Neural progenitor cell (in vitro differentiated cells): ENCODE measurements around the gene ZNF777. TPM values are rescaled to one million over a fixed set of nuclear protein-coding genes. Genes with fewer than 3 reads are reported as not detected.
"Not testable (repeated sequence)": the region's sequence is repeated elsewhere in the genome, so short reads cannot be mapped to it uniquely, and the experiment has no call there.

Source experiments
- DNase-seq: peaks from one replicate; pipeline ENCODE4 v3.0.0-alpha.2; 2016; ENCODE audit warnings: low spot score
- H2AFZ ChIP-seq: fragments of 200-600 bp; sonication (generic); replicated peaks from 2 replicates; pipeline ENCODE4 v1.6.1; 2016; ENCODE audit warnings: antibody characterized with exemption
- H3F3A ChIP-seq: fragments of 200-600 bp; sonication (generic); 2 replicates; pipeline ENCODE4 v1.6.1; 2016; ENCODE audit warnings: antibody characterized with exemption, low read depth
- H3K27ac ChIP-seq: fragments of 200-600 bp; sonication (generic); 2 replicates; pipeline ENCODE4 v1.5.1; 2016; ENCODE audit warnings: mild to moderate bottlenecking
- H3K27me3 ChIP-seq: fragments of 200-600 bp; sonication (generic); 2 replicates; pipeline ENCODE4 v1.6.1; 2016; ENCODE audit warnings: mild to moderate bottlenecking, moderate library complexity
- H3K36me3 ChIP-seq: fragments of 200-600 bp; sonication (generic); 2 replicates; pipeline ENCODE4 v1.5.1; 2016
- H3K4me1 ChIP-seq: fragments of 200-600 bp; sonication (generic); 2 replicates; pipeline ENCODE4 v1.6.1; 2016; ENCODE audit warnings: mixed run types
- H3K4me2 ChIP-seq: fragments of 200-600 bp; sonication (generic); 2 replicates; pipeline ENCODE4 v1.6.1; 2016
- H3K4me3 ChIP-seq: fragments of 200-600 bp; sonication (generic); 2 replicates; pipeline ENCODE4 v1.5.1; 2016
- H3K79me2 ChIP-seq: fragments of 200-600 bp; sonication (generic); 2 replicates; pipeline ENCODE4 v1.6.1; 2016; ENCODE audit warnings: low read depth
- H3K9ac ChIP-seq: fragments of 200-600 bp; sonication (generic); 2 replicates; pipeline ENCODE4 v1.6.1; 2016
- H3K9me3 ChIP-seq: fragments of 200-600 bp; sonication (generic); 2 replicates; pipeline ENCODE4 v1.5.1; 2016; ENCODE audit warnings: low read depth
- H4K20me1 ChIP-seq: fragments of 200-600 bp; sonication (generic); 2 replicates; pipeline ENCODE4 v1.6.1; 2016; ENCODE audit warnings: low read depth
- H3K27ac Mint-ChIP-seq: 3 replicates; pipeline ENCODE4 v1.8.0; 2021; ENCODE audit warnings: mixed read lengths
- H3K27me3 Mint-ChIP-seq: 2 replicates; pipeline ENCODE4 v1.8.0; 2022; ENCODE audit warnings: low read depth, mild to moderate bottlenecking, inconsistent platforms, moderate library complexity, mixed read lengths; ENCODE audit not compliant: insufficient read depth
- H3K36me3 Mint-ChIP-seq: 3 replicates; pipeline ENCODE4 v1.8.0; 2021; ENCODE audit warnings: mixed read lengths
- H3K4me1 Mint-ChIP-seq: 3 replicates; pipeline ENCODE4 v1.8.0; 2021; ENCODE audit warnings: mixed read lengths
- H3K4me3 Mint-ChIP-seq: 3 replicates; pipeline ENCODE4 v1.8.0; 2021; ENCODE audit warnings: mild to moderate bottlenecking, moderate library complexity, mixed read lengths
- H3K9me3 Mint-ChIP-seq: 3 replicates; pipeline ENCODE4 v1.8.0; 2020; ENCODE audit warnings: mixed read lengths
- CTCF ChIP-seq: fragments of 200-600 bp; sonication (generic); IDR thresholded peaks from 2 replicates; pipeline ENCODE4 v1.5.1; 2017; ENCODE audit warnings: antibody characterized with exemption, mild to moderate bottlenecking
- EZH2 ChIP-seq: fragments of 200-600 bp; sonication (generic); IDR thresholded peaks from 2 replicates; pipeline ENCODE4 v1.6.1; 2017; ENCODE audit warnings: antibody characterized with exemption, mild to moderate bottlenecking, moderate library complexity
- EZH2phosphoT487 ChIP-seq: fragments of 200-600 bp; sonication (generic); IDR thresholded peaks from 2 replicates; pipeline ENCODE4 v1.6.1; 2017; ENCODE audit warnings: antibody characterized with exemption
- total RNA-seq: library from RNA; depleted of rRNA; stranded (reverse); fragments of >200 nt; gene quantifications from 2 replicates; pipeline ENCODE4 v1.2.3, GENCODE V29; 2015; ENCODE audit warnings: low replicate concordance

The ZNF777 gene
- total RNA-seq, 1 donor from 2014 or later = 6.6 TPM

- TF ChIP-seq EZH2 = no peak
- no peak for TF ChIP-seq CTCF
- no peak for TF ChIP-seq EZH2phosphoT487
- no peak overlapping the region for H2AFZ ChIP-seq
- H4K20me1 ChIP-seq = peaks cover 19% of the 10 kb centered on the region
- H3K4me1 ChIP-seq = peaks cover 3% of the 10 kb centered on the region
- H3K9ac ChIP-seq = peak overlapping the region; percentile 84
- peak overlapping the region; percentile 80 for H3K4me2 ChIP-seq
- H3K4me3 ChIP-seq = peak overlapping the region; percentile 98
- H3K9me3 ChIP-seq = no peaks in the 10 kb centered on the region
- H3K27ac ChIP-seq = no peak overlapping the region
- peaks cover 13% of the 10 kb centered on the region for H3K36me3 Mint-ChIP-seq
- peaks cover 17% of the 10 kb centered on the region for H3K4me1 Mint-ChIP-seq
- no peaks in the 10 kb centered on the region for H3K36me3 ChIP-seq
- no peaks in the 10 kb centered on the region for H3K9me3 Mint-ChIP-seq
- peak overlapping the region; percentile 98 for H3K27ac Mint-ChIP-seq
- peaks cover 25% of the 10 kb centered on the region for H3K79me2 ChIP-seq
- peaks cover 10% of the 10 kb centered on the region for H3K27me3 Mint-ChIP-seq
- peak overlapping the region; percentile 99 for H3K4me3 Mint-ChIP-seq
- H3F3A ChIP-seq = no peaks in the 10 kb centered on the region
- H3K27me3 ChIP-seq = peaks cover 37% of the 10 kb centered on the region
- DNase-seq = peak; percentile 53
These were observed 36.0 kb upstream of the ZNF777 start for GRCh38 chr7:149496642-149497391.

GRCh38 chr7:149495785-149496641 is 35.2 kb upstream of the ZNF777 start:
- peaks cover 17% of the 10 kb centered on the region for H3K4me1 Mint-ChIP-seq
- Histone ChIP-seq H4K20me1 (peaks cover 19% of the 10 kb centered on the region), H3K27me3 (peaks cover 32% of the 10 kb centered on the region), H3K4me2 (peak overlapping the region; percentile 80), H3K79me2 (peaks cover 25% of the 10 kb centered on the region), H3F3A (no peaks in the 10 kb centered on the region), H3K27ac (no peak overlapping the region), H3K36me3 (no peaks in the 10 kb centered on the region), H2AFZ (no peak overlapping the region), H3K4me3 (peak overlapping the region; percentile 98), H3K9me3 (no peaks in the 10 kb centered on the region), H3K9ac (no peak overlapping the region), H3K4me1 (peaks cover 3% of the 10 kb centered on the region)
- no peaks in the 10 kb centered on the region for H3K9me3 Mint-ChIP-seq
- H3K4me3 Mint-ChIP-seq = peak overlapping the region; percentile 99
- no peak overlapping the region for H3K27ac Mint-ChIP-seq
- peaks cover 10% of the 10 kb centered on the region for H3K27me3 Mint-ChIP-seq
- no peak for DNase-seq
- peaks cover 16% of the 10 kb centered on the region for H3K36me3 Mint-ChIP-seq
- TF ChIP-seq EZH2 (no peak), EZH2phosphoT487 (no peak), CTCF (no peak)

GRCh38 chr7:149494738-149495368 is 34.0 kb upstream of the ZNF777 start:
- DNase-seq = no peak
- H3K9me3 Mint-ChIP-seq = no peaks in the 10 kb centered on the region
- Histone ChIP-seq H3K36me3 (no peaks in the 10 kb centered on the region), H2AFZ (no peak overlapping the region), H3K27ac (no peak overlapping the region), H3K9me3 (no peaks in the 10 kb centered on the region), H3K9ac (no peak overlapping the region), H3F3A (no peaks in the 10 kb centered on the region), H3K27me3 (peaks cover 20% of the 10 kb centered on the region), H3K4me3 (no peak overlapping the region), H3K4me2 (no peak overlapping the region), H4K20me1 (peaks cover 22% of the 10 kb centered on the region), H3K79me2 (peaks cover 25% of the 10 kb centered on the region), H3K4me1 (peaks cover 3% of the 10 kb centered on the region)
- no peak overlapping the region for H3K27ac Mint-ChIP-seq
- peak overlapping the region; percentile 99 for H3K4me3 Mint-ChIP-seq
- peaks cover 17% of the 10 kb centered on the region for H3K4me1 Mint-ChIP-seq
- H3K27me3 Mint-ChIP-seq = peaks cover 7% of the 10 kb centered on the region
- H3K36me3 Mint-ChIP-seq = peaks cover 25% of the 10 kb centered on the region
- TF ChIP-seq EZH2phosphoT487 (no peak), CTCF (no peak), EZH2 (no peak)

- H3K36me3 Mint-ChIP-seq = peaks cover 32% of the 10 kb centered on the region
- Histone ChIP-seq H4K20me1 (peaks cover 28% of the 10 kb centered on the region), H3K79me2 (peaks cover 25% of the 10 kb centered on the region), H3K27me3 (peaks cover 11% of the 10 kb centered on the region)
- not testable (repeated sequence) for H3K9me3 Mint-ChIP-seq, H3K27me3 Mint-ChIP-seq, H3K9me3 ChIP-seq, H3K27ac Mint-ChIP-seq, H3K27ac ChIP-seq, DNase-seq, H3K4me2 ChIP-seq, H3F3A ChIP-seq, H3K9ac ChIP-seq, H3K4me3 ChIP-seq, H3K36me3 ChIP-seq, H2AFZ ChIP-seq, H3K4me1 ChIP-seq, H3K4me3 Mint-ChIP-seq
- H3K4me1 Mint-ChIP-seq = peaks cover 17% of the 10 kb centered on the region
These were observed 33.1 kb upstream of the ZNF777 start for GRCh38 chr7:149493975-149494374.
